Left renal pelvis (tissue), 4 donors: ENCODE measurements around the gene HLCS. TPM values are rescaled to one million over a fixed set of nuclear protein-coding genes. Genes with fewer than 3 reads are reported as not detected.
"Not testable (repeated sequence)": the region's sequence is repeated elsewhere in the genome, so short reads cannot be mapped to it uniquely, and the experiment has no call there.

Experiments used
- DNase-seq, 4 donors: peaks; one replicate each; pipeline ENCODE4 v3.0.0-alpha.2; 2013; ENCODE audit warnings: low read depth in 4 of 4, low spot score in 3 of 4
- polyA plus RNA-seq, 4 donors: library from polyadenylated mRNA; unstranded; fragments of 120-200 nt; gene quantifications; one replicate each; pipeline ENCODE4 v1.2.1, GENCODE V29; 2013; ENCODE audit not compliant: insufficient read length in 4 of 4

The HLCS gene
- polyA plus RNA-seq, 4 donors = 8.9 to 18.6 (median 16.2) TPM

GRCh38 chr21:36817732-36818450 lies 148.6 kb downstream of the HLCS start:
- DNase-seq = no peak

GRCh38 chr21:36816561-36817130 lies 149.8 kb downstream of the HLCS start:
- no peak for DNase-seq

- not testable (repeated sequence) for DNase-seq
Observed at GRCh38 chr21:36816026-36816425, 150.4 kb downstream of the HLCS start.

- DNase-seq = no peak
Observed at GRCh38 chr21:36815284-36815683, 151.2 kb downstream of the HLCS start.

GRCh38 chr21:36813052-36813451 lies 153.4 kb downstream of the HLCS start:
- no peak for DNase-seq

- DNase-seq = no peak
Observed at GRCh38 chr21:36811762-36812161, 154.7 kb downstream of the HLCS start.

GRCh38 chr21:36810443-36810842 lies 156.0 kb downstream of the HLCS start:
- no peak for DNase-seq

GRCh38 chr21:36807422-36807928 lies 159.0 kb downstream of the HLCS start:
- no peak for DNase-seq

GRCh38 chr21:36806103-36806502 lies 160.4 kb downstream of the HLCS start:
- DNase-seq = no peak

- DNase-seq = no peak
Observed at GRCh38 chr21:36804874-36805611, 161.4 kb downstream of the HLCS start.

- DNase-seq = no peak
Observed at GRCh38 chr21:36803816-36804439, 162.5 kb downstream of the HLCS start.

- DNase-seq = no peak
Observed at GRCh38 chr21:36803051-36803645, 163.3 kb downstream of the HLCS start.

GRCh38 chr21:36800734-36801133 lies 165.7 kb downstream of the HLCS start:
- no peak for DNase-seq

GRCh38 chr21:36799869-36800268 lies 166.6 kb downstream of the HLCS start:
- DNase-seq = no peak

GRCh38 chr21:36798491-36798890 lies 168.0 kb downstream of the HLCS start:
- no peak for DNase-seq

- DNase-seq = no peak
Observed at GRCh38 chr21:36796070-36796469, 170.4 kb downstream of the HLCS start.

- no peak for DNase-seq
Observed at GRCh38 chr21:36792505-36792967, 173.9 kb downstream of the HLCS start.

GRCh38 chr21:36791695-36792470 lies 174.6 kb downstream of the HLCS start:
- DNase-seq = no peak

- DNase-seq = no peak
Observed at GRCh38 chr21:36791180-36791579, 175.3 kb downstream of the HLCS start.

GRCh38 chr21:36790616-36791015 lies 175.9 kb downstream of the HLCS start:
- no peak for DNase-seq
